HG03460 (cell line): Measurements from ENCODE around the gene DNA2.
"Not testable (repeated sequence)": the region's sequence is repeated elsewhere in the genome, so short reads cannot be mapped to it uniquely, and the experiment has no call there.

Experiments used
- ATAC-seq: cut with Tn5 transposase; IDR thresholded peaks from one replicate; pipeline ENCODE4 v1.9.1; 2021; ENCODE audit not compliant: unreplicated experiment

The DNA2 gene, protein sequence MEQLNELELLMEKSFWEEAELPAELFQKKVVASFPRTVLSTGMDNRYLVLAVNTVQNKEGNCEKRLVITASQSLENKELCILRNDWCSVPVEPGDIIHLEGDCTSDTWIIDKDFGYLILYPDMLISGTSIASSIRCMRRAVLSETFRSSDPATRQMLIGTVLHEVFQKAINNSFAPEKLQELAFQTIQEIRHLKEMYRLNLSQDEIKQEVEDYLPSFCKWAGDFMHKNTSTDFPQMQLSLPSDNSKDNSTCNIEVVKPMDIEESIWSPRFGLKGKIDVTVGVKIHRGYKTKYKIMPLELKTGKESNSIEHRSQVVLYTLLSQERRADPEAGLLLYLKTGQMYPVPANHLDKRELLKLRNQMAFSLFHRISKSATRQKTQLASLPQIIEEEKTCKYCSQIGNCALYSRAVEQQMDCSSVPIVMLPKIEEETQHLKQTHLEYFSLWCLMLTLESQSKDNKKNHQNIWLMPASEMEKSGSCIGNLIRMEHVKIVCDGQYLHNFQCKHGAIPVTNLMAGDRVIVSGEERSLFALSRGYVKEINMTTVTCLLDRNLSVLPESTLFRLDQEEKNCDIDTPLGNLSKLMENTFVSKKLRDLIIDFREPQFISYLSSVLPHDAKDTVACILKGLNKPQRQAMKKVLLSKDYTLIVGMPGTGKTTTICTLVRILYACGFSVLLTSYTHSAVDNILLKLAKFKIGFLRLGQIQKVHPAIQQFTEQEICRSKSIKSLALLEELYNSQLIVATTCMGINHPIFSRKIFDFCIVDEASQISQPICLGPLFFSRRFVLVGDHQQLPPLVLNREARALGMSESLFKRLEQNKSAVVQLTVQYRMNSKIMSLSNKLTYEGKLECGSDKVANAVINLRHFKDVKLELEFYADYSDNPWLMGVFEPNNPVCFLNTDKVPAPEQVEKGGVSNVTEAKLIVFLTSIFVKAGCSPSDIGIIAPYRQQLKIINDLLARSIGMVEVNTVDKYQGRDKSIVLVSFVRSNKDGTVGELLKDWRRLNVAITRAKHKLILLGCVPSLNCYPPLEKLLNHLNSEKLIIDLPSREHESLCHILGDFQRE

DNA sequence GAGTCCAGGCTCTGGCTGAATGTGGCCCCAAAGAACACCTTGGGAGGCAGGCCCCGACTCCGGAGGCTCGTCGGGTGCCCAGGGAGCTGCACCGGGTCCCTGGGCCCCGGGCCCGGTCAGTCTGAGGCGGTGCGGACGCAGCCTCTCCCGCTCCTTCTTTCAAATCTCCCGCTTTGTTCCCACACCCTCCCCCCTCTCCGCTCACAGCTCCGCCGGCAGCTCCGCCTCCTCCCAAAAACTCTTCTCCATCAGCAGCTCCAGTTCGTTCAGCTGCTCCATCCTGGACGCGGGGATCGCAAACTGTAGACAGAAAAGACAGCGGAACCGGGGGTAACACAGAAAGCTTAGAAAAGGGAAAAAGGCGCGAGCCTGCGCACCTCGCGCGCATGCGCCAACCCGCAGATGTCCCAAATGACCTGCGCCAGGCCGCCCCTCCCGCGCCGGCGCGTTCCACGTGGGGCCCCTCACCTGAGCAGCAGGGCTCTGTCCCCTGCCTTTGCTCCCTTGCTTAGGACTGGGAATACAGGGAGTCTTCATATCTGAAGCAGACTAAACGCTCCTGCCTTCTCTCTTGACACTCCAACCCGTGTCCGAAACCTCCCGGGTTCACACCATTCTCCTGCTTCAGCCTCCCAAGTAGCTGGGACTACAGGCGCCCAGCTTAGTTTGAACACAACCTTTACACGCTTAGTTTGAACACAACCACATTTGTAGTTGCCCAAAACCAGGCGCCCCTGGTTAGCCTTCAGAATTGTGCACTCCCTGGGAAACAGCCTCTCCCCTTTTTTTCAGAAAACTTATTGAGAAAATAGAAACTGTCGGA is at the start of gene DNA2:
Gene DNA2 (minus strand): TSS at position 388 of the 823 bp plus-strand sequence. CDS start 109 bp downstream, at position 279.
- peak; percentile 87 for ATAC-seq

DNA sequence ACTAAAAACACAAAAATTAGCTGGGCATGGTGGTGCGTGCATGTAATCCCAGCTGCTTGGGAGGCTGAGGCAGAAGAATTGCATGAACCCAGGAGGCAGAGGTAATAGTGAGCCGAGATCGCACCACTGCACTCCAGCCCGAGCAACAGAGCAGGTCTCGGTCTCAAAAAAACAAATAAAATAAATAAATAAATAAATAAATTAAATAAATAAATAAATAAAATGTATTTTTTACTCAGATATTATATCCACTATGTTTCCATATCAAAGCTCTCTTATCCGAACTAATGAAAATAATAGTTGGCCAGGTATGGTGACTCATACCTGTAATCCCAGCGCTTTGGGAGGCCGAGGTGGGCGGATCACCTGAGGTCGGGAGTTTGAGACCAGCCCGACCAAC is 46.8 kb upstream of the DNA2 start:
- ATAC-seq, result not testable (repeated sequence)

DNA sequence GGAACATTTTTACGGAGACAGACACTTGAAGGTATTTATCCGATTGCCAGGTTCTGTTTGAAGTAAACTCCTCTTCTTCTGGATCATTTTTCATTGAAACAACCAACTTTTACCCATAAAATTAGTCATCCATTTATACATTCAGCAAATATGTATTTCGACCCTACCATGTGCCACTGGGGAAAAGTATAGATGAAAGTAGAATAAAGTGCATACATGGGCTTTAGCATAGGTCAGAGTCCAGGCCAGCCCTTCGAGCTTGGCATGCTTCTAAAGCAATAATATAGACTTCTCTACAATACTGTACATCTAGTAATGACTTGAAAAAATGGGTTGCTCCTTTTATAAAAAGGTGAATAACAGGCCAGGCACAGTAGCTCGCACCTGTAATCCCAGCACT is 45.4 kb upstream of the DNA2 start:
- ATAC-seq, result no peak

DNA sequence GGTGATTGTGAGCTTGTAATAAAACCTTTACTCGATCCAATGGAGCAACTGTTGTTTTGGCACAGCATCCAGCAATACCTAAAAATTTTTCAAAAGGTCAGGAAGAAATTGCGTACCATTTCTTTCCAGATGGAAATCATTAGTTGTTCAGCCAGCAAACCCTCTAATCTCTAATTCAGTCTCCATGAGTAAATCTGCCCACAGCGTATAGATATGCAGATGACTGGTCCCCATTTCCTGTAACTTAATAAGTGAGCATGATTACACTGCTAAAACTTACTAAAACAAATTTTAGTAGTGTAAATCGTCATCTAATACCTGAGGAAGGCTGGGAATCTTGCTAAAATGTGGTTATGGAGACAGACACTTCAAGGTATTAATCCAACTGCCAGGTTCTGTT is 45.0 kb upstream of the DNA2 start:
- no peak for ATAC-seq

DNA sequence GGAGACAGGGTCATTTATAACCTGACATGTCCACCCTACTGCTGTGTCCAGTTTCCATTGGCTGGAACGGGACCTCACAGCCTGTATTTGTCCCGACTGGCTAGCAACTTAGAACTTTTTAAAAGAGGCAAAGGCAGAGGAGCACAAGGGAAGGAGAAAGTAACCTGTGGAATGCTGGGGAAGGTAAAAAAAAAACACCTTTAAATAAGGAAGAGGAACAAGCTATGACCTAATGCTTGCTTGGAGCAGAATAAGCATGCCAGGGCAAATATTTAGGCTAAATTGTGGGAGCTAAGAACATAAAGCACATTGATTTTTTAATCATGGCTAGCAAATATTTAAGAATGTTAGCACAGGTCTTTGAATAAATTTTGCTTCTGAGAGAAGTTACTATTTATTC is 44.4 kb upstream of the DNA2 start:
- ATAC-seq, result not testable (repeated sequence)

DNA sequence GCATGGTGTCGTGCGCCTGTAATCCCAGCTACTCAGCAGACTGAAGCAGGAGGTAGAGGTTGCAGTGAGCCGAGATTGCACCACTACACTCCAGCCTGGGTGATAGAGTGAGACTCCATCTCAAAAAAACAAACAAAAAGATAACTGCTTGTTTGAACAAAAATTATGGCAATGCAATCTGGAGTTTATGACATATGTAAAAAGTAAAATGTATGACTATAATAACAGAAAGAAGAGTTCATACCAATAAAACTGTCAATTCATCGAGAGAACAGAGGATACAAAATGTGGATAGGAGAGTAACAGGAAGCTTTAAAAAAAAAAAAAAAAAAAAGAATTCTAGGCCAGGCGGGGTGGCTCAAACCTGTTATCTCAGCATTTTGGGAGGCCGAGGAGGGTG is 36.3 kb upstream of the DNA2 start:
- ATAC-seq, result no peak

DNA sequence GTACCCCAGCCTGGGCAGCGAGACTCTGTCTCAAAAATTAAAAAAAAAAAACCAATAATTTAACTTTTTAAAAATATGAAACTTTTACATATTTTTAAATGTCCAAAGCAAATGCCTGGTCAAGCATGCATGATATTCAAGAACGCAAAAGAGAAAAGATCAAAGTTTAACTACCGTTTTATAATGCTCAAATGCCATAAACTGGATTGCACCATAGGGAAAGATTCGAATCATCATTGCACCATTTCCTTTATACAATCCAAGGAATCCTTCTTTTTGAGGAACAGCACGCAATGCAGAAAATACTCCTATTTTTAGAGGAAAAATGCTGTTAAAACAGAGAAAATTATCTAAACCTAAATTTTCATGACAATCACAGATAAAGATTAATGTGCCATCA is 34.6 kb upstream of the DNA2 start:
- no peak for ATAC-seq

DNA sequence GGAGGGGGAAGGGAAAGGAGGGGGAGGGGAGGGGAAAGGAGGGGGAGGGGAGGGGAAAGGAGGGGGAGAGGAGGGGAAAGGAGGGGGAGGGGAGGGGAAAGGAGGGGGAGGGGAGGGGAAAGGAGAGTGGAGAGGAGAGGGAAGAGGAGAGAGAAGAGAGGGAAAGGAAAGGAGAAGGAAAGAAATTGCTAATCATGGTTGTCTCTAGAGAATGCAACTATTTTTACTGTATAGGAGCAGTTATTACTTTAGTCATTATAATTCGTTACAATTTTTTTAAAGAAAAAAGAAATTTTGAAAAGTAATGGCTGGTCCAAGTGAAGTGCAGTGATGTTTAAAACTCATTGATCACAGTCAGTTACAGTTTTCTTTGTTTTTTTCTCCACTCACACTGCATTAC is 31.1 kb upstream of the DNA2 start:
- no peak for ATAC-seq

DNA sequence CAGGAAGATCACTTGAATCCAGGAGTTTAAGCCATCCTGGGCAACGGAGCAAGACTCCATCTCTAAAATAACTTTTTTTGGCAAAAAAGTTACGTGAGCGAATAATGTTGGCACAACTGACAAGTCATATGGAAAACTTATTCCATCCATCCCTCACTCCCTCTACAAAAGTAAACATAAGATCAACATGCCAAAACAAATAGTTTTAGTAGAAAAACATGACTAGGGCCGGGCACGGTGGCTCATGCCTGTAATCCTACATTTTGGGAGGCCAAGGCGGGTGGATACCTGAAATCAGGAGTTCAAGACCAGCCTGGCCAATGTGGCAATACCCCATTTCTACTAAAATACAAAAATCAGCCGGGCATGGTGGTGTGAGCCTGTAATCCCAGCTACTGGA is 29.9 kb upstream of the DNA2 start:
- ATAC-seq, result no peak

DNA sequence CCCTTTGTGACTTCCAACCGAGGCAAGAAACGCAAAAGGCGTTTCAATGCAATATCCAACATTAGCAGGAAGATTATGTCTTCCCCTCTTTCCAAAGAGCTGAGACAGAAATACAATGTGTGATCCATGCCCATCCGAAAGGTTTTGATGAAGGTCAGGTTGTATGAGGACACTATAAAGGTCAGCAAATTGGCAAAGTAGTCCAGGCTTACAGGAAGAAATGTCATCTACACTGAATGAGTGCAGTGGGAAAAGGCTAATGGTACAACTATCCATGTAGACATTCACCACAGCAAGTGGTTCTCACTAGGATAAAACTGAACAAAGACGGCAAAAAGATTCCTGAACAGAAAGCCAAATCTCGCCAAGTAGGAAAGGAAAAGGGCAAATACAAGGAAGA is 27.8 kb upstream of the DNA2 start:
- no peak for ATAC-seq

DNA sequence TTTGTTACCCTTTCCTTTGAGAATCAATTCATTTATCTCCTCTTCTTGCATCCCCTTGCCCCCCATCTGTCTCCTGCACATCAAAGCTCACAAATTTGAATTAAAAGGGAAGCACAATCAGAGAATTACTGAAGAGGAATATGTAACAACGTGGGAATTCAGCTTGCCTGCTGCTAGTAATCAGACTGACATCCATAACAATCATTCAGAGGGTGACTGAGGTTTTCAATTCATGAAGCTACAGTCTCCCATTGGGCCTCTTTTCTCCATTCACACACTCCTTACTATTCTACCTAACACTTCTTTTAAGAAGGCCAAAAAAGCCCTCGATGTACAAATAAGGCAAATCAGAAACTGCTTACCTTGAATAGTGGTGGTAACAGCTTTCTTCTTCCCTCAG is 24.3 kb upstream of the DNA2 start:
- no peak for ATAC-seq

DNA sequence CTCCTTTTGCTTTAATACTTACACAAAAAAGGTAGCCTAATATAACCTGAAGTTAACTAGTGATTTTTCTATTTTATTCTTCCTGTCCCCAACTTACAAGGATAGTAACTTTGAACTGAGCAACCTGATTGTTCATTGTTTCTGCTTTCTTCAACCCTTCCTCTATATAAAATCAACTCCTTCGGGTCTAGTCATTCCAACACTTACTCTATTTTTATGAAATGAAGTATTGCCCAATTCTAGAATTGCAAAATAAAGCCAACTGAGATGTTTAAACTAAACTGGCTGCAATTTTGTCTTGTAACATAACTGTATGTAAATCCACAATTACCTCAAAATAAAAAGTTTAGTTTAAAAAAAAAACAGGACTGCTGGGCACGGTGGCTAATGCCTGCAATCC is 20.3 kb upstream of the DNA2 start:
- ATAC-seq, result no peak

DNA sequence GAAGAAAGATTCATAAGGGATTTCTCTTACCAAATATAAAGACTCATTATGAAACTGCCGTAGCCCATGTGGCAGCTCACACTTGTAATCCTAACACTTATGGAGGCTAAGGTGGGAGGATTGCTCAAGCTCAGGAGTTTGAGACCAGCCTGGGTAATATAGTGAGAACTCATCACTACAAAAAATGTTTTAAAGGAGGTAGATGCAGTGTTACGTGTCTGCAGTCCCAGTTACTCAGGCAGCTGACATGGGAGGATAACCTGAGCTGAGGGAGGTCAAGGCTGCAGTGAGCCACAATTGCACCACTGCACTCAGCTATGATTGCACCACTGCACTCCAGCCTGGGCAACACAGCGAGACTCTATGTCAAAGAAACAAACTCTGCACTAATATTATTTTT is 18.1 kb upstream of the DNA2 start:
- ATAC-seq, result no peak

DNA sequence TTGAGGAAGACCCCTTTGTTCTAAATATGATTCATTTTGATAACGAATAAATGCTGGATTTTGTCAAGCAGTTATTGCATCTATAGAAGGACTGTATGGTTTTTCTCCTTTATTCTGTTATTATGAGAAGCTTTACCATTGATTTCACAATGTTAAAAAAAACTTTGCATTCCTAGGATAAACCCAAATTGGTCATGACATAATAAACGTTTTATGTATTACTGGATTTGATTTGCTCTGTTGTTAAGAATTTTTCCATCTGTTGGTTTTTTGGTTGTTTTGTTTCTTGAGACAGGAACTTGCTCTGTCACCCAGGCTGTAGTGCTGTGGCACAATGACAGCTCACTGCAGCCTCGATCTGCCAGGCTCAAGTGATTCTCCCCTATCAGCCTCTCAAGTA is 2.2 kb upstream of the DNA2 start:
- no peak for ATAC-seq

DNA sequence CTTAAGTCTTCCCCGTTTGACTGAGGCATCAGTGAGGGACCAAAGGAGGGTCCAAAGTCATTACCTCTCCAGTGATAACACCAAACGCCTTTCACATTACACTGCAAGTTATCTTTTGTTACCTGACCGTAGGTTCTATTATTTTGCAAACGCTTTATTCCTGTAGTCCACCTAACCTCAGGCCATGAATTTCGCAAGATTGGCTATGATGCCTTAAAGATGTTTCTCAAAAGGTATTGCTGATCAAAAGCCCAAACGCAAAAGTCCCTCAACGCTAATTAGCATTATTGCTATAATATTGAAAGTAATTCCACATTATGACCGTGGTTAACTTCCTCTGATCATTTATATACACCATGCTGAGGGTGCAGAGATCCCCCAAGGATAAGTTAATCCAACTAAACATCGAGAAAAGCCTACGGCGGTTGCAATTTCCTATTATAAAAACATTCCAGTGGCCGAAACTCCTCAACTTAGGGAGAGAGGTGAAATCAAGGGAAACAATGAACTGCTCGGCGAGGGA is 649 bp downstream of the DNA2 start:
- peak; percentile 7 for ATAC-seq

DNA sequence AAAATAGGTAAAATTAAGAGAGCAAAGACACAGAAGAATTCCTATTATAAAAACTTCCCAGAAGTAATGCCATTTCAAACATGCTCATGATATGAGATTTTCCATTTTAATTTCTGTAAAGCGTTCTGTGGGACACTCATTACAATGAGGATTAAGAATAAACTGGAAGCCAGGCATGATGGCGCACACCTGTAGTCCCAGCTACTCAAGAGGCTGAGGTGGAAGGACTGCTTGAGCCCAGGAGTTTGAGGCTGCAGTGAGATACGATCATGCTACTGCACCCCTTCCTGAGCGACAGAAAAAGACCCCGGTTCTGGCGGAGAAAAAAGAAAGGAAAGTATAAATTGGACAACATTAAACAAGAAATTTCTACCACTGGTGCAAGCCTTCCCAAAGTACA is 1.5 kb downstream of the DNA2 start:
- ATAC-seq, result no peak

DNA sequence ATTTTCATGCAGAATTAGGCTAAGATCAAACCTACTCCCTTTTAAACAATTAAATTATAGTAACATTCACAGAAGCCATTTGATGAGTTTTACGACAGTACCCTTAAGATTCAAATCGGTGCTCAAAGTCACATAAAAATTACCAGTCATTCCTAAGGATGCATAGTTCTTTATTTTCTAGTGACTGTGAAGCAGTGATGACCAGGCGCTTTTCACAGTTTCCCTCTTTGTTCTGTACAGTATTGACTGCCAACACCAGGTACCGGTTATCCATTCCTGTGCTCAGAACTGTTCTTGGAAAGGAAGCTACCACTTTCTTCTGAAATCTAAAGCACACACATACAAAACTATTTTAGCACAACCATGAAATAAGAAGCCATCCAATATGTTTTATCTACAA is 1.9 kb downstream of the DNA2 start:
- no peak for ATAC-seq

DNA sequence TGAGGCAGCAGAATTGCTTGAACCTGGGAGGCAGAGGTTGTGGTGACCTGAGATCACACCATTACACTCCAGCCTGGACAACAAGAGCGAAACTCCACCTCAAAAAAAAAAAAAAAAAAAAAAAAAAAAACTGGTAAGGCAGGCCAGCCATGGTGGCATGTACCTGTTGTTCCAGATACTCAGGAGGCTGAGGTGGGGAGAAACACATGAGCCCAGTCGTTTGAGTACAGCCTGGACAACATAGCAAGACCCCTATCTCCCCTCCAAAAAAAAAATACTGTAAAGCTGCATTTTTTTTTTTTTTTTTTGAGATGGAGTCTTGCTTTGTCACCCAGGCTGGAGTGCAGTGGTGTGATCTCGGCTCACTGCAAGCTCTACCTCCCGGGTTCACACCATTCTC is 7.0 kb downstream of the DNA2 start:
- ATAC-seq, result not testable (repeated sequence)

DNA sequence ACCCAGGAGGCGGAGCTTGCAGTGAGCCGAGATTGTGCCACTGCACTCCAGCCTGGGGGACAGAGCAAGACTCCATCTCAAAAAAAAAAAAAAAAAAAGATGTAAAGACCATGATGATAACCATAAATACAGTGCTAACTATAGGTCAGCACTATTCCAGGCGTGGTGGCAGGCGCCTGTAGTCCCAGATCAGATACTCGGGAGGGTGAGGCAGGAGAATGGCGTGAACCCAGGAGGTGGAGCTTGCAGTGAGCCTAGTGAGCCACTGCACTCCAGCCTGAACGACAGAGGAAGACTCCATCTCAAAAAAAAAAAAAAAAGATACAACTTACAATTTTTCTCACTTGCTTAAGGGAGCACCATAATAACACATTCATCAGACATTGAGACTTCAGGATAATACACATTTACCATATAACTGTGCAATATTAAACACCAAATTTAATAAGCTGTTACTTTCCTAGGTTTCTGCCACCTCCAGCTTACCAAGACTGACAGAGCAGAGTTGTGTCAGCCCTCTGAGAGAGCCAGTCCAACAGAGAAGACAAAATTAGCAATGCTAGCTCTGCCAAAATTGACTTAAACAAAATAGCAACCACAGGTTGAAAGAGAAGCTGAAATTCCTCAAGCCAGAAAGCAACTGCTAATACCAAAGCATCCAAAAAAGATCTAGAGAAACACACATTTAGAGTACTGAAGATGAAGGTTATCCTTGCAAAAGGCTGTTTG is 8.2 kb downstream of the DNA2 start:
- ATAC-seq, result no peak

DNA sequence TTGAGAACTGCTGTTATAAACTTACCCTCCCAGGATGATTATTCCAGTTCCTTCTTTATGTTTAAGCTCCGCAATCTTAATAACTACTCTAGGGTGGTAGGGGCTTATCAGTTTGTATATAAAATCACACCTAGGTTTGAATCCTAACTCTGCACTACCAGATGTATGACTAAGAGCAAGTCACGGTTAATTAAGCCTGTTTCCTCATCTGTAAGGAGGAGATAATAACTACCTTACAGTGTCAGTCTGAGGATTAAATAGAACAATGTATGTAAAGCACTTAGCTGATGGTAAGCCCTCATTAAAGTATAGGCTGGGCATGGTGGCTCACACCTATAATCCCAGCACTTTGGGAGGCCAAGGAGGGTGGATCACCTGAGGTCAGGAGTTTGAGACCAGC is 9.2 kb downstream of the DNA2 start:
- no peak for ATAC-seq
